Stomach smooth muscle (tissue), 2 donors: ENCODE data around the gene ZNF737.

ENCODE experiments used
- H3K27ac ChIP-seq: one replicate; pipeline ENCODE4 v1.7.0; 2013; ENCODE audit warnings: mild to moderate bottlenecking, low read length, inconsistent platforms
- H3K27me3 ChIP-seq, 2 donors: one replicate each; pipeline ENCODE4 v1.7.0; 2013; ENCODE audit warnings: low read length in 2 of 2; ENCODE audit not compliant: insufficient read depth in 2 of 2, control insufficient read depth in 1 of 2
- H3K36me3 ChIP-seq, 2 donors: one replicate each; pipeline ENCODE4 v1.7.0; 2013; ENCODE audit warnings: low read length in 2 of 2; ENCODE audit not compliant: control insufficient read depth in 2 of 2, insufficient read depth in 2 of 2
- H3K4me1 ChIP-seq: one replicate; pipeline ENCODE4 v1.7.0; 2013; ENCODE audit warnings: low read length; ENCODE audit not compliant: control insufficient read depth, insufficient read depth
- H3K4me3 ChIP-seq, 2 donors: one replicate each; pipeline ENCODE4 v1.7.0; 2013; ENCODE audit warnings: low read length in 2 of 2
- H3K9ac ChIP-seq, 2 donors: one replicate each; pipeline ENCODE4 v1.7.0; 2013; ENCODE audit warnings: low read length in 2 of 2, mild to moderate bottlenecking in 1 of 2
- H3K9me3 ChIP-seq, 2 donors: one replicate each; pipeline ENCODE4 v1.7.0; 2013; ENCODE audit warnings: low read length in 2 of 2; ENCODE audit not compliant: control insufficient read depth in 2 of 2
- donor health status: healthy.
- donor health status: Pancreatic carcinoma.

ZNF737 gene

GRCh38 chr19:20503476-20503875, 62.1 kb downstream of the ZNF737 start:
- Histone ChIP-seq H3K9me3 (peaks cover 0 to 5% of the 10 kb centered on the region in 2 donors), H3K4me3 (no peak overlapping the region), H3K4me1 (no peaks in the 10 kb centered on the region), H3K27ac (no peak overlapping the region), H3K27me3 (no peaks in the 10 kb centered on the region), H3K9ac (no peak overlapping the region), H3K36me3 (no peaks in the 10 kb centered on the region)
